WTC11 (cell line): ENCODE data around the gene SLC5A5.

Experiments used
- ATF1 ChIP-seq: sonication (generic); formaldehyde crosslinking; IDR thresholded peaks from 2 replicates; pipeline ENCODE4 v1.8.1; 2023; ENCODE audit warnings: mild to moderate bottlenecking, moderate library complexity, missing genetic modification reagents
- CBFB ChIP-seq: sonication (generic); formaldehyde crosslinking; IDR thresholded peaks from 2 replicates; pipeline ENCODE4 v1.8.1; 2022; ENCODE audit warnings: mild to moderate bottlenecking, low read depth, missing genetic modification reagents
- FOXK1 ChIP-seq: sonication (generic); formaldehyde crosslinking; IDR thresholded peaks from 2 replicates; pipeline ENCODE4 v1.8.0; 2022; ENCODE audit warnings: mild to moderate bottlenecking, moderate library complexity, missing genetic modification reagents
- NR2C2 ChIP-seq: sonication (generic); formaldehyde crosslinking; IDR thresholded peaks from 2 replicates; pipeline ENCODE4 v1.8.0; 2022; ENCODE audit warnings: mild to moderate bottlenecking, missing genetic modification reagents
- TCF7 ChIP-seq: sonication (generic); formaldehyde crosslinking; IDR thresholded peaks from 2 replicates; pipeline ENCODE4 v1.8.0; 2022; ENCODE audit warnings: mild to moderate bottlenecking, low read depth, missing genetic modification reagents, moderate library complexity
- TF ChIP-seq, protein P1 (sequence below): fragments of 200-600 bp; IDR thresholded peaks from 2 replicates; pipeline ENCODE4 v1.8.0; 2022; ENCODE audit warnings: antibody characterized with exemption
- TF ChIP-seq, protein P2 (sequence below): sonication (generic); formaldehyde crosslinking; IDR thresholded peaks from 2 replicates; pipeline ENCODE4 v1.8.1; 2023; ENCODE audit warnings: mild to moderate bottlenecking, moderate library complexity, missing genetic modification reagents
- TF ChIP-seq, protein P3 (sequence below): sonication (generic); formaldehyde crosslinking; conservative IDR thresholded peaks from 2 replicates; pipeline ENCODE4 v1.8.1; 2022; ENCODE audit warnings: mild to moderate bottlenecking, missing genetic modification reagents
- TF ChIP-seq, protein P4 (sequence below): sonication (generic); formaldehyde crosslinking; IDR thresholded peaks from 2 replicates; pipeline ENCODE4 v1.8.0; 2023; ENCODE audit warnings: missing genetic modification reagents, mild to moderate bottlenecking, borderline replicate concordance
- TF ChIP-seq, protein P5 (sequence below): sonication (generic); formaldehyde crosslinking; IDR thresholded peaks from 2 replicates; pipeline ENCODE4 v1.8.0; 2022; ENCODE audit warnings: mild to moderate bottlenecking, missing genetic modification reagents
- TF ChIP-seq, protein P6 (sequence below): sonication (generic); formaldehyde crosslinking; IDR thresholded peaks from 2 replicates; pipeline ENCODE4 v1.8.1; 2023; ENCODE audit warnings: mild to moderate bottlenecking, missing genetic modification reagents, moderate library complexity

DNA sequence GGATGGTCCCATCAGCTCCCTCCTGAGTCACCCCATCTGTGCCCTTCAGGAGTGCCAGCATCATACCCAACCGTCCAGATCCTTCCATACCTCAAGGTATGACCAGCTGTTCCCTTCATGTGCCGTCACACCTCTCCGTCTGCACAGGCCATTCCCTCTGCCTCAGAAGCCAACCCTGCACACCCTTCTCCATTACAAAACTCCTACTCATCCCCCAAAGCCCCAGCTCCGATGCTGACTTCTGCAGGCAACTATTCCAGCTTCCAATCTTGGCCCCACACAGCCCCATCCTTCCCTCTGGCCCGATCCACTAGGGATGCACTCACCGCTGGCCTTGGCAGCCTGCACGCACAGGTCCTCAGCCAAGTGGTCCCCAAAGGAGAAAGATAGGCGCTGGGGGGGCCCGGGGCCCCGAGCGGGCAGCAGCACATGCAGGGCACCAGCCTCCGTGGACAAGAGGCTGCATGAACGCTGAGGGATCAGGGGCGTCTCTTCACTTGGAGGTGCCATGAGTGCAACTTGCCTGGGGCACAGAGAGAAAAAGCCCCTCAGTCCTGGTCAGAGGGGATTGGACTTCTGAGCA, 27.7 kb upstream of the SLC5A5 start:
- TF ChIP-seq, protein P1, sequence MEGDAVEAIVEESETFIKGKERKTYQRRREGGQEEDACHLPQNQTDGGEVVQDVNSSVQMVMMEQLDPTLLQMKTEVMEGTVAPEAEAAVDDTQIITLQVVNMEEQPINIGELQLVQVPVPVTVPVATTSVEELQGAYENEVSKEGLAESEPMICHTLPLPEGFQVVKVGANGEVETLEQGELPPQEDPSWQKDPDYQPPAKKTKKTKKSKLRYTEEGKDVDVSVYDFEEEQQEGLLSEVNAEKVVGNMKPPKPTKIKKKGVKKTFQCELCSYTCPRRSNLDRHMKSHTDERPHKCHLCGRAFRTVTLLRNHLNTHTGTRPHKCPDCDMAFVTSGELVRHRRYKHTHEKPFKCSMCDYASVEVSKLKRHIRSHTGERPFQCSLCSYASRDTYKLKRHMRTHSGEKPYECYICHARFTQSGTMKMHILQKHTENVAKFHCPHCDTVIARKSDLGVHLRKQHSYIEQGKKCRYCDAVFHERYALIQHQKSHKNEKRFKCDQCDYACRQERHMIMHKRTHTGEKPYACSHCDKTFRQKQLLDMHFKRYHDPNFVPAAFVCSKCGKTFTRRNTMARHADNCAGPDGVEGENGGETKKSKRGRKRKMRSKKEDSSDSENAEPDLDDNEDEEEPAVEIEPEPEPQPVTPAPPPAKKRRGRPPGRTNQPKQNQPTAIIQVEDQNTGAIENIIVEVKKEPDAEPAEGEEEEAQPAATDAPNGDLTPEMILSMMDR: no peak
- TF ChIP-seq FOXK1 (no peak), NR2C2 (CRISPR knock-in tag) (no peak), TCF7 (CRISPR knock-in tag) (no peak), ATF1 (CRISPR knock-in tag) (no peak), CBFB (CRISPR knock-in tag) (no peak)
- TF ChIP-seq, protein P2, sequence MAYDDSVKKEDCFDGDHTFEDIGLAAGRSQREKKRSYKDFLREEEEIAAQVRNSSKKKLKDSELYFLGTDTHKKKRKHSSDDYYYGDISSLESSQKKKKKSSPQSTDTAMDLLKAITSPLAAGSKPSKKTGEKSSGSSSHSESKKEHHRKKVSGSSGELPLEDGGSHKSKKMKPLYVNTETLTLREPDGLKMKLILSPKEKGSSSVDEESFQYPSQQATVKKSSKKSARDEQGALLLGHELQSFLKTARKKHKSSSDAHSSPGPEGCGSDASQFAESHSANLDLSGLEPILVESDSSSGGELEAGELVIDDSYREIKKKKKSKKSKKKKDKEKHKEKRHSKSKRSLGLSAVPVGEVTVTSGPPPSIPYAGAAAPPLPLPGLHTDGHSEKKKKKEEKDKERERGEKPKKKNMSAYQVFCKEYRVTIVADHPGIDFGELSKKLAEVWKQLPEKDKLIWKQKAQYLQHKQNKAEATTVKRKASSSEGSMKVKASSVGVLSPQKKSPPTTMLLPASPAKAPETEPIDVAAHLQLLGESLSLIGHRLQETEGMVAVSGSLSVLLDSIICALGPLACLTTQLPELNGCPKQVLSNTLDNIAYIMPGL (CRISPR knock-in tag): no peak
- TF ChIP-seq, protein P3, sequence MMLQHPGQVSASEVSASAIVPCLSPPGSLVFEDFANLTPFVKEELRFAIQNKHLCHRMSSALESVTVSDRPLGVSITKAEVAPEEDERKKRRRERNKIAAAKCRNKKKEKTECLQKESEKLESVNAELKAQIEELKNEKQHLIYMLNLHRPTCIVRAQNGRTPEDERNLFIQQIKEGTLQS (CRISPR knock-in tag): no peak
- TF ChIP-seq, protein P4, sequence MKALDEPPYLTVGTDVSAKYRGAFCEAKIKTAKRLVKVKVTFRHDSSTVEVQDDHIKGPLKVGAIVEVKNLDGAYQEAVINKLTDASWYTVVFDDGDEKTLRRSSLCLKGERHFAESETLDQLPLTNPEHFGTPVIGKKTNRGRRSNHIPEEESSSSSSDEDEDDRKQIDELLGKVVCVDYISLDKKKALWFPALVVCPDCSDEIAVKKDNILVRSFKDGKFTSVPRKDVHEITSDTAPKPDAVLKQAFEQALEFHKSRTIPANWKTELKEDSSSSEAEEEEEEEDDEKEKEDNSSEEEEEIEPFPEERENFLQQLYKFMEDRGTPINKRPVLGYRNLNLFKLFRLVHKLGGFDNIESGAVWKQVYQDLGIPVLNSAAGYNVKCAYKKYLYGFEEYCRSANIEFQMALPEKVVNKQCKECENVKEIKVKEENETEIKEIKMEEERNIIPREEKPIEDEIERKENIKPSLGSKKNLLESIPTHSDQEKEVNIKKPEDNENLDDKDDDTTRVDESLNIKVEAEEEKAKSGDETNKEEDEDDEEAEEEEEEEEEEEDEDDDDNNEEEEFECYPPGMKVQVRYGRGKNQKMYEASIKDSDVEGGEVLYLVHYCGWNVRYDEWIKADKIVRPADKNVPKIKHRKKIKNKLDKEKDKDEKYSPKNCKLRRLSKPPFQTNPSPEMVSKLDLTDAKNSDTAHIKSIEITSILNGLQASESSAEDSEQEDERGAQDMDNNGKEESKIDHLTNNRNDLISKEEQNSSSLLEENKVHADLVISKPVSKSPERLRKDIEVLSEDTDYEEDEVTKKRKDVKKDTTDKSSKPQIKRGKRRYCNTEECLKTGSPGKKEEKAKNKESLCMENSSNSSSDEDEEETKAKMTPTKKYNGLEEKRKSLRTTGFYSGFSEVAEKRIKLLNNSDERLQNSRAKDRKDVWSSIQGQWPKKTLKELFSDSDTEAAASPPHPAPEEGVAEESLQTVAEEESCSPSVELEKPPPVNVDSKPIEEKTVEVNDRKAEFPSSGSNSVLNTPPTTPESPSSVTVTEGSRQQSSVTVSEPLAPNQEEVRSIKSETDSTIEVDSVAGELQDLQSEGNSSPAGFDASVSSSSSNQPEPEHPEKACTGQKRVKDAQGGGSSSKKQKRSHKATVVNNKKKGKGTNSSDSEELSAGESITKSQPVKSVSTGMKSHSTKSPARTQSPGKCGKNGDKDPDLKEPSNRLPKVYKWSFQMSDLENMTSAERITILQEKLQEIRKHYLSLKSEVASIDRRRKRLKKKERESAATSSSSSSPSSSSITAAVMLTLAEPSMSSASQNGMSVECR (CRISPR knock-in tag): no peak
- TF ChIP-seq, protein P5, sequence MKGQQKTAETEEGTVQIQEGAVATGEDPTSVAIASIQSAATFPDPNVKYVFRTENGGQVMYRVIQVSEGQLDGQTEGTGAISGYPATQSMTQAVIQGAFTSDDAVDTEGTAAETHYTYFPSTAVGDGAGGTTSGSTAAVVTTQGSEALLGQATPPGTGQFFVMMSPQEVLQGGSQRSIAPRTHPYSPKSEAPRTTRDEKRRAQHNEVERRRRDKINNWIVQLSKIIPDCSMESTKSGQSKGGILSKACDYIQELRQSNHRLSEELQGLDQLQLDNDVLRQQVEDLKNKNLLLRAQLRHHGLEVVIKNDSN (CRISPR knock-in tag): no peak
- TF ChIP-seq, protein P6, sequence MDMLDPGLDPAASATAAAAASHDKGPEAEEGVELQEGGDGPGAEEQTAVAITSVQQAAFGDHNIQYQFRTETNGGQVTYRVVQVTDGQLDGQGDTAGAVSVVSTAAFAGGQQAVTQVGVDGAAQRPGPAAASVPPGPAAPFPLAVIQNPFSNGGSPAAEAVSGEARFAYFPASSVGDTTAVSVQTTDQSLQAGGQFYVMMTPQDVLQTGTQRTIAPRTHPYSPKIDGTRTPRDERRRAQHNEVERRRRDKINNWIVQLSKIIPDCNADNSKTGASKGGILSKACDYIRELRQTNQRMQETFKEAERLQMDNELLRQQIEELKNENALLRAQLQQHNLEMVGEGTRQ (CRISPR knock-in tag): no peak
